RCC 7860 (cell line): ENCODE results near the gene GATA6.

ENCODE experiments used
- DNase-seq: peaks from one replicate; pipeline ENCODE4 v3.0.0-alpha.2; 2015; ENCODE audit warnings: low spot score
- FAIRE-seq: peaks from 2 replicates; lab custom pipeline; 2012; peaks lifted over from hg19 to GRCh38; lab: Jason Lieb, UNC

Gene GATA6

DNA sequence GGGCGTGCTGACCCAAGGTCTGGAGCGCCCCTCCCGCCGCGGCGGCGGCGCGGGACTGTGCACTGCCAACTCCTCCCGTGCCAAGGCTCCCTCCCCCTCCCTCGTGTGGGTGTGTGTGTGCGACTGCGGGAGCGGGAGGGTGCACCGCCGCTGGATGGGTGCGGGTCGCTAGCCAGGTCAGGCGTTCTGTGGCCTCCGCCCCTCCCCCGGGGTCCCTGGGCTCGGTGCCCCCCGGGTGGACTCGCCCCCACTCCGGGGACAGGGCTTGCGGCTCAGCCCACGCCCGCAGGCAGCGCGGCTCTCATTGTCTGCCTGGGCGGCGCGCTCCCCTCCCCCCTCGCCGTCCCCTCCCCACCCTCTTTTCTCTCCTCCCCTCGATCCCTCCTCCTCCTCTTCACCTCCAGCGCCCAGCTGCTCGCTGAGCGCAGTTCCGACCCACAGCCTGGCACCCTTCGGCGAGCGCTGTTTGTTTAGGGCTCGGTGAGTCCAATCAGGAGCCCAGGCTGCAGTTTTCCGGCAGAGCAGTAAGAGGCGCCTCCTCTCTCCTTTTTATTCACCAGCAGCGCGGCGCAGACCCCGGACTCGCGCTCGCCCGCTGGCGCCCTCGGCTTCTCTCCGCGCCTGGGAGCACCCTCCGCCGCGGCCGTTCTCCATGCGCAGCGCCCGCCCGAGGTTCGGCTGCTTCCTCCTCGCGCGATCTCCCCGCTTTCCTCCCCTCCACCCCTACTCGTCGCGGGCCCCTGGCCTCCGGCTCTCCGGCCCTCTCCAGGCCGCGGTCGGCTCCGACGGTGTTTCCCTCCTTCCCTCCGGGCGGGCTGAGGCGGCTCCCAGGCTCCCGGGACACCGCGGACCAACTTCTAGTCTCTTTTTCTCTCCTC, at the start of gene GATA6:
GATA6 (plus strand) TSS at position 579 of the 878 bp plus-strand sequence. CDS start 1,556 bp downstream, outside the sequence.
- DNase-seq (peak; percentile 91), FAIRE-seq (no peak)

- FAIRE-seq: no peak
Measured at GRCh38 chr18:22124970-22125369, 44.4 kb upstream of the GATA6 start.

GRCh38 chr18:22128954-22129353, 40.4 kb upstream of the GATA6 start:
- DNase-seq (no peak), FAIRE-seq (no peak)

More at GRCh38 chr18:22124970-22125369, 44.4 kb upstream of the GATA6 start:
- no peak for DNase-seq

DNA sequence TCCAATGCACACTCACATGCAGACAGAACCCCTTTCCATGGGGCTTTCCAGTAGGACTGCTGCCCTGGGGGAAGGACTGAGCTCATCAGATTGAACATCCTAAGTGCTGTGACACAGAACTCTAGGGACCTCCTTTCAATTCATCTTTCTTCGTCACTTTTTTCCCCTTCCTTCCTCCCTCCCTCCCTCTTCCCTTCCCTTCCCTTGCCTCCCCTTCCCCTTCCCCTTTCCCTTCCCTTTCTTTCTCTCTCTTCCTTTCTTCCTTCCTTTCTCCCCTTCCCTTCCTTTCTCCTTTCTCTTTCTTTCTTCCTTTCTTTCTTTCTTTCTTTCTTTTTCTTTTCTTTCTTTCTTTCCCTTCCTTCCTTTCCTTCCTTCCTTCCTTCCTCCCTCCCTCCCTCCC, 39.6 kb upstream of the GATA6 start:
- DNase-seq: no peak
- no peak for FAIRE-seq

- no peak for FAIRE-seq
- DNase-seq: no peak
Measured at GRCh38 chr18:22132258-22132657, 37.1 kb upstream of the GATA6 start.

GRCh38 chr18:22132763-22133162, 36.6 kb upstream of the GATA6 start:
- FAIRE-seq (no peak), DNase-seq (no peak)

- FAIRE-seq: no peak
- DNase-seq: no peak
Measured at GRCh38 chr18:22136395-22136794, 33.0 kb upstream of the GATA6 start.

DNA sequence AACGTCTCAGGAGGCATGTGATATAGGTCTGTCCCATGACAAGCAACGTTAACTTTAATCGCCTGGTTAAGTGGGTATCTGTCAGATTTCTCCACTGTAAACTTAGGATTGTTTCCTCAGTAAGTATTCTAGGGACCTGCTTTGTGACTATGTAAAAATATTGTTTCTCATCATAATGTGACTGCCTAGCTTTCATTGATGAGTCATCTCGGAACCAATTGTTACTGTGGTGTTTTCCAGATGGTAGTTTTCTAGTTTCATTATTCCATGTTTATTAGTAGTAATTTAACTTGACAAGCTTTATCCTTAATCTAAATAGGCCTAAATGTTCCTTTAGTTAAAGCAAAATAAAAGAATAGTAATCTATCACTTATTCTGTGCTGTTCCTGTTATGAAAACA, 28.2 kb upstream of the GATA6 start:
- no peak for FAIRE-seq
- no peak for DNase-seq

- no peak for DNase-seq
- FAIRE-seq: no peak
Measured at GRCh38 chr18:22143347-22144340, 25.7 kb upstream of the GATA6 start.

GRCh38 chr18:22145160-22145559, 24.2 kb upstream of the GATA6 start:
- FAIRE-seq: no peak

DNA sequence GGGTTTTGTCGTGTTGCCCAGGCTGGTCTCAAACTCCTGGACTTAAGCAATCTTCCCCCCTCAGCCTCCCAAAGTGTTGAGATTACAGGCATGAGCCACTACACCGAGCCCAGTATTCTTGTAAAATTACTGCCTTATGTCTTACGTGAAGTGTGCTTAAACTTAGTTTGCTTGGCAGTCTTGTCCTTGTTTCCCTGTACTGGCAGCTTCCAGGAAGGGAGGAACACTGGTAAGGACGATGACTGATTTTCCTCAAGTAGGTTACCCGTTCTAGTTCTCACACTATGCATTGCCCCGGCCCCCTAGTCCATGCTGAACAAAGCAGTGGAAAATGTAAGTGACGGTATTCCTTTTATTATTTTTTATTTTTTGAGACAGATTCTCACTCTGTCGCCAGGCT, 19.7 kb upstream of the GATA6 start:
- no peak for FAIRE-seq
- DNase-seq: no peak

More at GRCh38 chr18:22145160-22145559, 24.2 kb upstream of the GATA6 start:
- no peak for DNase-seq

DNA sequence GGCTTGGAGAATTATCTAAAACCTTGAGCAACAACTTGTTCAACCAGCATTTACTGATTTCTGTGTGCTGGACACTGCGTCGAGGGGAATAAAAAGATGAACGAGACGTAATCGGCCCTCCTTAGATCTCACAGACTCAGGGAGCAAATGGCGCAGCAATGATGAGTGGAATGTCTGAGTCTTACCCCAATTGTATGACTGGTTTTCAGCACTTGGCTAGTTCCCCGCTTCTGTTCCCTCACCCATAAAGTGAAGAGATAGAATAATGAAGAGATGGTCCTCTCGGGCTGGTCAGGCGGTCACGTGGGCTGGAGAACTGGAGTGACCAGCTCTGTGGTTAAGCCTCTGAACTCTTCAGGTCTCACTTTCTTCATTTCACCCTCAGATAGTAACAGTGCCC, 17.3 kb upstream of the GATA6 start:
- no peak for DNase-seq
- no peak for FAIRE-seq

DNA sequence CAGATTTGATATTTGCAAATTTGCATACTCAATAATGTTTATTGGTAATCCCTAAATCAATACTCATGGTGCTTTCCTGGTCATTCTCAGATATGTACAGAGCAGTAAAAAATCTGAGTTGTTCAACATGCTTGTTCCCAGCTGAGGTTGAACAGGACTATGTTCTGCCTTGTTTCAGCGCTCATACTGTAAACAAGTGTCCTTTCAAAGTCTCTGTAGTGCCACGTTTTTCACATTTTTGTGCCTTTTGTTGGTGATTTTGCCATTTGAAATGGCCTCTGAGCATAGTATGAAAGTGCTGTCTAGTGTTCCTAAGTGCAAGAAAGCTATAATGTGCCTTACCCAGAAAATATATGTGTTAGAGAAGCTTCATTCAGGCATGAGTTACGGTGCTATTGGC, 16.0 kb upstream of the GATA6 start:
- no peak for FAIRE-seq
- DNase-seq: no peak

GRCh38 chr18:22155584-22155983, 13.8 kb upstream of the GATA6 start:
- DNase-seq: no peak
- FAIRE-seq: no peak

- DNase-seq: no peak
- FAIRE-seq: no peak
Measured at GRCh38 chr18:22159014-22159413, 10.4 kb upstream of the GATA6 start.

DNA sequence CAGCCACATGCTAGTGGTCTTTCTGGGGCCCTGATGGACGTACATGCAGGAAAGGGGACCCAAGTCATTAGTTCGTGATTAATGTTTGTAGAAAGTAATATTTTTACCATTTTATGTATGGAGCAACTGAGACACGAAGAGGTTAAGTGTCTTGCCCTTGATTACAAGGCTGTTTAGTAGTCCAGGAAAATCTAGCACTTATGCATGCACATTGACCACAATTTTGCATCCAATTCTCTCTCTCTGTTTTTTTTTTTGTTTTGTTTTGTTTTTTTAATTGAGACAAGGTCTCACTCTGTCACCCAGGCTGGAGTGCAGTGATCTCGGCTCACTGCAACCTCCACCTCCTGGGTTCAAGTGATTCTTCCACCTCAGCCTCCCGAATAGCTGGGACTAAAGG, 8.3 kb upstream of the GATA6 start:
- DNase-seq (no peak), FAIRE-seq (no peak)

DNA sequence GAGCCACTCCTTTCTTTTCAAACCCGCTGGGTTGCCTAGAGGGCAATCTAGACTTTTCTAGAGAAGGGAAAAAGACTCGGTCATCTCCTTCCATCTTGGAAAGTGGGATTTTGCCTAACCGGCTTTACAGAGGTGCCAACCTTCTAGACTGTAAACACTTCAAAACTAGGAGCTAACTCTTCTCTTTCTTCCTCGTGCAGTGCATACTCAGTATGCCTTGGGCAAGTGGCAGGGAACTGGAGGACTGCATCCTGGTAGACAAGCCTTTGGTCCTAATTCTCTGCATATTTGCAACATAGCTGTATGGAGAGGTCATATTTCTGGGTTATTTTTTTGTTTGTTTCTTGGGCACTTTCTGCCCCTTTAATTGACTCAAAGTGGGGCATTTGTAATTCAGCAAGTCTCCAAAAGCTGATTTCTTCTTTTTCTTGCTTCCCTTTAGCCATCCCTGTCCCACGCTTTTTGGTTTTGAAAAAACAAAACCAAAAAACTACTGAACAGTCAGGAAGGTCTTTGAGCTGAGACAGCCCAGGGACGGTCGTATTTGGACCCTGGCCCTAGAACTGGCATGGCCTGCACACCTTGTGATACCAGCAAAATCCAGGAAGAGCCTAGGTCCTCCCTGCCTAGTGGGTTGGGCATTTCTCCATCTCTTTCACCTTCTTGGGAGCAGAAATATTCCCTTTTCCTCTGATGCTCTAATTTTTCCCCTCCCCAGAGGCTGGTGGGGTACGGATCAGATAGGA, 5.8 kb upstream of the GATA6 start:
- no peak for DNase-seq
- no peak for FAIRE-seq

- DNase-seq: no peak
- FAIRE-seq: no peak
Measured at GRCh38 chr18:22164337-22165048, 4.9 kb upstream of the GATA6 start.

DNA sequence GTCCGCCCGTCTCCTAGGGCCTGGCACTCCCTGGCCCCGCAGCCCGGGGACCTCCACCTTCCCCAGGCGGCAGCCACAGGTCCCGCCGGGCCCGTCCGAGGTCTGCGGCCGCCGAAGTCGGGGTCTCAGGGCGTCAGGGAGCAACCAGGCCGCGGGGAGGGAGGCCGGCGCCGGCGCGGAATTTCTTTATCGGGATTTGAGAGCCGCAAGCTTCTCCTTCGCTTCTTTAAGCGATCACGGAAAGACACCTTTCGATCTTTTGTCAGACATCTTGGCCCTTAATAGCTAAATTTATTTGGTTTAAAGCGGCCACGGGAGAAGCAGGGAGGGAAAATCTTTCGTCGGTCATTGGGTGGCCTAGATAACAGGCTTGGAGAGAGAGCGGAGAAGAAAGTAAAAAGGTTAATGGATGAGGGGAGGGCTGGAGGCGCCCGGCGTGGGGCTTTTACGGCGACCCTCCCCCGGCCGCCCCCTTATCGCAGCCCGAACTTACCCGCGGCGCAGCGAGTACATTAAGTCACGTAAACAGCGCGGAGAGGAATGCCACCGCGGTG, 4.3 kb upstream of the GATA6 start:
- FAIRE-seq (no peak), DNase-seq (no peak)

- no peak for FAIRE-seq
- DNase-seq: no peak
Measured at GRCh38 chr18:22165603-22166068, 3.8 kb upstream of the GATA6 start.
